Stimulated activated CD4-positive, alpha-beta T cell treated with anti-CD3 and anti-CD28 coated beads, Interleukin-4, amount 100 ng/mL, for 24 hours (primary cell): ENCODE data around the gene CELF5.
"Not testable (repeated sequence)": the region's sequence is repeated elsewhere in the genome, so short reads cannot be mapped to it uniquely, and the experiment has no call there.

Source experiments
- DNase-seq: peaks from one replicate; pipeline ENCODE4 v3.0.0-alpha.2; 2020

CELF5 gene

GRCh38 chr19:3190921-3191805, 33.3 kb upstream of the CELF5 start:
- no peak for DNase-seq

DNA sequence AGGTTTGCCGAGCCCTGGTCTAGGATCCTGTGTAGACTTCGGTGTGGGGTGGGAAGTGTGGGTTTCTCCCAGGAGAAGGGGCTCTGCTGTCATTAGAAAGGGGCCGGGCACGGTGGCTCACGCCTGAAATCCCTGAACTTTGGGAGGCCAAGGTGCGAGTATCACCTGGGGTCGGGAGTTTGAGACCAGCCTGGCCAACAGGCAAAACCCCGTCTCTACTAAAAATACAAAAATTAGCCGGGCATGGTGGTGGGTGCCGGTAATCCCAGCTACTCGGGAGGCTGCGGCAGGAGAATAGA, 32.7 kb upstream of the CELF5 start:
- not testable (repeated sequence) for DNase-seq

DNA sequence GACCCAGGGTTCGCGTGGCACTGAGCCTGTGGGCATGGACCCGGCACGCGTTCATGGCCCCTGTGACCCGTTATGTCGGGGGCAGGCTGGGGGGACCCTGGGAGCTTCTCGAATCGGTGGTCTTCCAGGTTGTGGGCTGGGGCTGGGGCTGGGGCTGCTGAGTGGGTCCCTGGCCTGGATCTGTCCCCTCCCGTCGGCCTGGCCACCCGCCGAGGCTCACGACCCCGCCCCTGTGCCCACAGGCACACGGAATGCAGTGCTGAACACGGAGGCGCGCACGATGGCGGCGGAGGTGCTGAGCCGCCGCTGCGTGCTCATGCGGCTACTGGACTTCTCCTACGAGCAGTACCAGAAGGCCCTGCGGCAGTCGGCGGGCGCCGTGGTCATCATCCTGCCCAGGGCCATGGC, 32.2 kb upstream of the CELF5 start:
- DNase-seq = no peak

DNA sequence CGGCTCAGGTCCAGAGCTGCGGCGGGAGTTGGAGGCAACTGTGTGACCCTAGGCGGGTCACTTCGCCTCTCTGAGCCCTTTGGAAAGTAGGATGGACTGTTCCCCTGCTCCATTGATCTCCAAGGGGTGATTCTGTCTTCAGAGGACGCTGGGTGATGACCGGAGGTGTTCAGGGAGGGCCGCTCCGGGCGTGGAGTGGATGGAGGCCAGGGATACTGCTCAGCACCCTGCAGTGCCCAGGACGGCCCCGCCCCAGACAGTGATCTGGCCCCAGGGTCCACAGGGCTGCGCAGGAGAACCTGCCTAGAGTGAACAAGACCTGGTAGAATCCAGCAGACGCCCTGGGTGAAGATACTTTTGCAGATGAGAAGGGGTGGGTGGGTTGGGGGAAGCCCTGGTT, 31.8 kb upstream of the CELF5 start:
- no peak for DNase-seq

DNA sequence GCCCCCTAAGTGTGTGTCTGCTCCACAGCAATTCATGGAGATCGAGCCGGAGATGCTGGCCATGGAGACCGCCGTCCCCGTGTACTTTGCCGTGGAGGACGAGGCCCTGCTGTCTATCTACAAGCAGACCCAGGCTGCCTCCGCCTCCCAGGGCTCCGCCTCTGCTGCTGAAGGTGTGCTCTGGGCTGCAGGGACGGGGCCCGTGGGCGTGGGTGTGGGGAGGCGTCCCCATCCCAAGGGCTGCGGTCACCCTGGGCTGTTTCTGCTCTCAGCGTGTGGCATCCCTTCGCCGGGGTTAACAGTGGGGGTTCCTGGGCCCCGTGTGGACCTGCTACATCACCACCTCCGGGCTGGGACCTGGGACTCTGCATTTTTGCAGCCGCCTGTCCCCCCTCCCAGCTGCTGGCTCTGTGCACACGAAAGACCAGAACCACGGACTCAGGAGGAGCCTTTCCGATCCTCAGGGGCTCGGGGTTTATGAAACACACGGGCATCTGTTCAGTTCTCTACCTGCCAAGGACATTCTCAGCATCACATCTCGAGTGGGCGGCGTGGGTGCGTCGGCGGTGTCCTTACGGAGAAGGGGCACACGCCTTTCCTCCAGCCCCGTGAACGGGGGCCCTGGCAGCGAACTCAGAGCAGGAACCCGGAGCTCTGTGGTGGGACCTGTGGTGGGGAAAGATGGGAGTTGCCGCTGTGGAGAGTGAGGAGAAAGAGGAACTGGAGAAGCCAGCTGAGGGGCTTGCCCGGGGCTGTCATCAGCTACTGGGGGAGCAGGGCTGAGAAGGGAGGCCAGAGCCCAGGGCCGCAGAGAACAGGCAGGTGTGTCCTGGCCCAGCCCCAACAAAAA, 31.0 kb upstream of the CELF5 start:
- DNase-seq = no peak

DNA sequence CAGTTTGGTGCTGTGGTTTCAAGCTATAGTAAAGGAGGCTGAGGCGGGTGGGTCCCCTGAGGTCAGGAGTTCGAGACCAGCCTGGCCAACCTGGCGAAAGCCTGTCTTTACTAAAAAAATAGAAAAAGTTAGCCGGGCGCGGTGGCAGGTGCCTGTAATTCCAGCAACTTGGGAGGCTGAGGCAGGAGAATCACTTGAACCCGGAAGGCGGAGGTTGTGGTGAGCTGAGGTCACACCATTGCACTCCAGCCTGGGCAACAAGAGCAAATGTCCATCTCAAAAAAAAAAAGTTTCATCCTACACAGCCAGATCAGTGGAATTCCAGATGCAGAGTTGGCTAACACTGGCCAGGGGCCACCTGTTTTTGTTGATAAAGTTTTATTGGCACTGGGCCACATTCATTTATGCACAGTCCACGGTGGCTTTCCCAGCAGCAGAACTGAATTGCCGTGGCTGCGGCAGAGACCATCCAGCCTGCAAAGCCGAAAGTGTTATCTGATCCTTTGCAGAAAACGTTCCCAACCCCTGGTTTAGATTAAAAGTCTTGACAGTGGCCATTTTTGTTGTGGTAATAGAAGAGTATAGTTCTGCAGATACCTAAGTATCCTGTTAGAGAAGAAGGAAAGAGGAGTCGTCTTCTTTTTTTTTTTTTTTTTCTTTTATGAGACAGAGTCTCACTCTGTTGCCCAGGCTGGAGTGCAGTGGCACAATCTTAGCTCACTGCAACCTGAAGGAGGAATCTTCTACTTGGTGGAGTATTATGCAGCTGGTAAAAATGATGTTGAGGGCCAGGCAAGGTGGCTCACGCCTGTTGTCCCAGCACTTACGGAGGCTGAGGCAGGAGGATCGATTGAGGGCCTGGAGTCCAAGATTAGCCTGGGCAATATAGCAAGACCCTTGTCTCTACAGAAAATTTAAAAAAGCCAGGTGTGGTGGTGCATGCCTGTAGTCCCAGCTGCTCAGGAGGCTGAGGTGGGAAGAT, 30.1 kb upstream of the CELF5 start:
- no peak for DNase-seq

DNA sequence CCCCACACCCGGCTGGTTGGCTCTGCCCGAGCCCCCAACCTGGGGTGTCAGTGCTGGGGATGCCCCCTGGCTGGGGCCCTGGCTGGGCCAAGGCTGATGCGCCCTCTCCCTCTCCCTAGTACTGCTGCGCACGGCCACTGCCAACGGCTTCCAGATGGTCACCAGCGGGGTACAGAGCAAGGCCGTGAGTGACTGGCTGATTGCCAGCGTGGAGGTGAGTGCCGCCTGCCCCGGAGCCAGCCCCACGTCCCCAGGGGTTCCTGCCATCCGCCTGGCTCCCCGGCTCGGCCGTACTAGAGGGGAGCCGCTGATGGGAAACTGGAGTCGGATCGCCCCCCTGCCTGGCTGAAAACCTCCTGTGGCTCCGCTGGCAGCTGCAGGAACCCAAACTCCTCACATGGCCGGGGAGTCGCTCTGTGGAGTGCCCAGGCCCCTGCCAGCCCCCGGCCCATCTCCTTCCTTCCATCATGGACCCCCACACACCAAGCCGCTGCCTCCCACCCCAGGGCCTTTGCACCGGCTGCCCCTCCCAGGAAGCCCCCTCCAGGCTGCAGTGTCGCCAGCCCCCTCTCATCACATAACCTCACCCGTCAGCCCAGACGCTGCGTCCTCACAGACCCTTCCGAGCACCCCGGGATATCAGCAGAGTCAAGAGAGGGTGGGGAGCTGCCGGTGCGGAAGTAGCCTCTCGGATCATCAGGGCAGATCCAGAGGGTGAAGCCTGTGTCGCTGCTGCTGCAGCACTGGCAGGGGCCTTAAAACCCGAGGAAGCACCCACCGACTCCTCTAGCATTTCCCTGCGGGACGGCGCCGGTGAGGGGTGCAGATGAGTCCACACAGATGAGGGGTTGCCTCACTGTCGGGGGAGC, 28.2 kb upstream of the CELF5 start:
- no peak for DNase-seq

DNA sequence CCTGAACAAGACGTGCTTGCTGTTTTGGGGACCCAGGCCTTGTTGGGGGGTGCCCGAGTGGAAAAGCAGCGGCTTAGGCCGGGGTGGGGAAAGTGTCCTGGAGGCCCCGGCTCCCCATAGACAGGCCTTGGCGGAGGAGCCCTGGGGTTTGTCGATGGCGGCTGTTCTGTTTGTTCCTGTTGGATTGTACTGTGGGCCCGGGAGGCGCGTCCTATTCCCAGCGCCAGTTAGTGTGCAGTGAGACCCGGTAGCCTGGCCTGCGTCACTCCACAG, 27.6 kb upstream of the CELF5 start:
- no peak for DNase-seq

- DNase-seq = no peak
Observed at GRCh38 chr19:3198901-3199700, 25.4 kb upstream of the CELF5 start.

DNA sequence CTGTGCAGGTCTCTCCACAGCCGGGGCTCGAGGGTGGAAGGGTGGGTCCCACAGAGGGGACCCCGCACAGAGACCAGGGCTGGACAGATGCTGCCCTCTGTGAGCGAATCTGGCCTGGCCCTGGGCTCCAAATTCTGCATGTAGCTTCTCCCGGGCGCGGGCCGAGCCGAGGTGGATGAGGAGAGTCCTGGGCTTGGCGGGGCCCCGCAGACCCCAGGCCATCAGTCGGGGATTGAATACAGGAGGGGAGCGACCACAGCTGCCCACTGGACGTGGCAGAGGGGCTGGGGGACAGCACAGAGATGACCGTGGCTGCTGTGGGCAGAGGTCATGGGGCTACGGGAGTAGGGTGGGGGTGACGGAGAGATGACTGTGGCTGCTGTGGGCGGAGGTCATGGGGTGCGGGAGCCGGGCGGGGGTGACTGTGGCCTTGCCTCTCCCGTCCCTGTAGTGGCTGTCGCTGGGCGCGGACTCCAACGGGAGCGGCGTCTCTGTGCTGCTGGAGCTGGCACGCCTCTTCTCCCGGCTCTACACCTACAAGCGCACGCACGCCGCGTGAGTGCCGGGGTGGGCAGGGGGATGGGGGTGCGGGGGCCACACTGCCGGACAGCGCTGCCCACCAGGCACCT, 23.3 kb upstream of the CELF5 start:
- no peak for DNase-seq

DNA sequence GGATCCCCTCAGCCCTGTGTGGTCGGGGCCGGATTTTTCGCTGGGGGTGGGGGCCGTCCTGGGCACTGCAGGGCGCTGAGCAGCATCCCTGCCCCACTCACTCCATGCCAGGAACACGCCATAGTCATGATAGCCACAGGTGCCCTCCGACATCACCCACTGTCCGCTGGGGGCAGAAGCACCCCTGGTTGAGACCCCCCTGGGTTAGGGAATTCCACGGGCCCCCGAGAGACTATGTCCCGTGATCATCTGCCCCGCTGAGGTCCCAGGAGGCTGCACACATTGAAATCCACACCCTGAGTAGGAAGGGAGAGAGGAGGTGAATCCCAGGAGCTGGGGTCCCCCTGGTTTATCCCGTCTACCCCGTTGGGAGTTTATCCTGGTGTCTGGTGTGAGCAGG, 22.6 kb upstream of the CELF5 start:
- no peak for DNase-seq

- DNase-seq = no peak
Observed at GRCh38 chr19:3202346-3202745, 22.1 kb upstream of the CELF5 start.

GRCh38 chr19:3202895-3203294, 21.6 kb upstream of the CELF5 start:
- DNase-seq = not testable (repeated sequence)

- no peak for DNase-seq
Observed at GRCh38 chr19:3203805-3204645, 20.4 kb upstream of the CELF5 start.

GRCh38 chr19:3204646-3205275, 19.7 kb upstream of the CELF5 start:
- DNase-seq = no peak

- DNase-seq = no peak
Observed at GRCh38 chr19:3206216-3206953, 18.1 kb upstream of the CELF5 start.

DNA sequence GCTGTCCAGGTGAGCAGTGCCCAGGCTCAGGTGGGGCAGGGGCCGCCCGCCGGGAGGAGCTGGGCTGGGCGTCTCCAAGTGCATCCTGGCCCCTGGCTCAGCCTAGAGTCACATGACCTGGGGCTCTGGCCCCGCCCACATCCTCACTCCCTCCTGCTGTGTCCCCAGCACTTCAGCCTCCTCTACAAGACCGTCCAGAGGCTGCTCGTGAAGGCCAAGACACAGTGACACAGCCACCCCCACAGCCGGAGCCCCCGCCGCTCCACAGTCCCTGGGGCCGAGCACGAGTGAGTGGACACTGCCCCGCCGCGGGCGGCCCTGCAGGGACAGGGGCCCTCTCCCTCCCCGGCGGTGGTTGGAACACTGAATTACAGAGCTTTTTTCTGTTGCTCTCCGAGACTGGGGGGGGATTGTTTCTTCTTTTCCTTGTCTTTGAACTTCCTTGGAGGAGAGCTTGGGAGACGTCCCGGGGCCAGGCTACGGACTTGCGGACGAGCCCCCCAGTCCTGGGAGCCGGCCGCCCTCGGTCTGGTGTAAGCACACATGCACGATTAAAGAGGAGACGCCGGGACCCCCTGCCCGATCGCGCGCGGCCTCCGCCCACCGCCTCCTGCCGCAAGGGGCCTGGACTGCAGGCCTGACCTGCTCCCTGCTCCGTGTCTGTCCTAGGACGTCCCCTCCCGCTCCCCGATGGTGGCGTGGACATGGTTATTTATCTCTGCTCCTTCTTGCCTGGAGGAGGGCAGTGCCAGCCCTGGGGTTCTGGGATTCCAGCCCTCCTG, 16.8 kb upstream of the CELF5 start:
- DNase-seq = no peak
